Jurkat, Clone E6-1 (cell line): Measurements from ENCODE around the gene SH3BP5L.
"Not testable (repeated sequence)": the region's sequence is repeated elsewhere in the genome, so short reads cannot be mapped to it uniquely, and the experiment has no call there.

Source experiments
- DNase-seq: peaks from one replicate; pipeline ENCODE4 v3.0.0-alpha.2; 2011; ENCODE audit warnings: low read depth, low spot score
- H3K4me3 ChIP-seq: 2 replicates; pipeline ENCODE4 v1.5.1; 2011; ENCODE audit warnings: mild to moderate bottlenecking, low read length, control low read depth, moderate library complexity

SH3BP5L gene

GRCh38 chr1:248814351-248814750, 11.4 kb downstream of the SH3BP5L start:
- DNase-seq, result no peak
- H3K4me3 ChIP-seq, result no peak overlapping the region

- no peak overlapping the region for H3K4me3 ChIP-seq
- no peak for DNase-seq
These were observed 12.2 kb downstream of the SH3BP5L start for GRCh38 chr1:248813546-248813945.

- H3K4me3 ChIP-seq, result no peak overlapping the region
- no peak for DNase-seq
These were observed 12.8 kb downstream of the SH3BP5L start for GRCh38 chr1:248812736-248813425.

GRCh38 chr1:248811514-248812490, 13.9 kb downstream of the SH3BP5L start:
- DNase-seq, result no peak
- H3K4me3 ChIP-seq, result no peak overlapping the region

GRCh38 chr1:248810727-248811513, 14.8 kb downstream of the SH3BP5L start:
- H3K4me3 ChIP-seq, result no peak overlapping the region
- DNase-seq, result no peak

- H3K4me3 ChIP-seq, result no peak overlapping the region
- DNase-seq, result no peak
These were observed 15.6 kb downstream of the SH3BP5L start for GRCh38 chr1:248810000-248810726.

GRCh38 chr1:248808876-248809275, 16.8 kb downstream of the SH3BP5L start:
- DNase-seq, result no peak
- H3K4me3 ChIP-seq, result no peak overlapping the region

GRCh38 chr1:248807067-248807737, 18.5 kb downstream of the SH3BP5L start:
- DNase-seq, result peak; percentile 38
- no peak overlapping the region for H3K4me3 ChIP-seq

GRCh38 chr1:248805876-248806275, 19.8 kb downstream of the SH3BP5L start:
- no peak overlapping the region for H3K4me3 ChIP-seq
- DNase-seq, result no peak

- H3K4me3 ChIP-seq, result no peak overlapping the region
- DNase-seq, result no peak
These were observed 20.7 kb downstream of the SH3BP5L start for GRCh38 chr1:248804771-248805681.

- DNase-seq, result not testable (repeated sequence)
These were observed 22.2 kb downstream of the SH3BP5L start for GRCh38 chr1:248803501-248803900.

GRCh38 chr1:248802454-248802853, 23.3 kb downstream of the SH3BP5L start:
- H3K4me3 ChIP-seq, result no peak overlapping the region
- no peak for DNase-seq

More at GRCh38 chr1:248803501-248803900, 22.2 kb downstream of the SH3BP5L start:
- not testable (repeated sequence) for H3K4me3 ChIP-seq

GRCh38 chr1:248800459-248800858, 25.3 kb downstream of the SH3BP5L start:
- no peak for DNase-seq
- no peak overlapping the region for H3K4me3 ChIP-seq

GRCh38 chr1:248798791-248799190, 26.9 kb downstream of the SH3BP5L start:
- DNase-seq, result no peak

GRCh38 chr1:248794663-248795062, 31.1 kb downstream of the SH3BP5L start:
- not testable (repeated sequence) for H3K4me3 ChIP-seq, DNase-seq

More at GRCh38 chr1:248798791-248799190, 26.9 kb downstream of the SH3BP5L start:
- H3K4me3 ChIP-seq, result no peak overlapping the region

GRCh38 chr1:248793592-248793991, 32.1 kb downstream of the SH3BP5L start:
- no peak overlapping the region for H3K4me3 ChIP-seq
- DNase-seq, result no peak

- H3K4me3 ChIP-seq, result no peak overlapping the region
These were observed 33.4 kb downstream of the SH3BP5L start for GRCh38 chr1:248792342-248792741.

More at GRCh38 chr1:248792342-248792741, 33.4 kb downstream of the SH3BP5L start:
- no peak for DNase-seq
